Muscle layer of duodenum (tissue), 2 donors: Measurements from ENCODE around the gene RASA3.

Source experiments
- H3K27ac ChIP-seq: one replicate; pipeline ENCODE4 v1.7.0; 2013; ENCODE audit warnings: mild to moderate bottlenecking, low read length
- H3K27me3 ChIP-seq: one replicate; pipeline ENCODE4 v1.7.0; 2013; ENCODE audit warnings: low read depth, mild to moderate bottlenecking, control low read depth, low read length
- H3K36me3 ChIP-seq, 2 donors: one replicate each; pipeline ENCODE4 v1.7.0; 2013; ENCODE audit warnings: low read length in 2 of 2, control low read depth in 1 of 2, mild to moderate bottlenecking in 1 of 2; ENCODE audit not compliant: insufficient read depth in 2 of 2, control insufficient read depth in 1 of 2
- H3K4me1 ChIP-seq, 2 donors: one replicate each; pipeline ENCODE4 v1.7.0; 2013; ENCODE audit warnings: low read length in 2 of 2, mild to moderate bottlenecking in 2 of 2, control low read depth in 1 of 2, moderate library complexity in 1 of 2; ENCODE audit not compliant: insufficient read depth in 2 of 2, control insufficient read depth in 1 of 2
- H3K4me3 ChIP-seq, 2 donors: one replicate each; pipeline ENCODE4 v1.7.0; 2013; ENCODE audit warnings: low read length in 2 of 2, low read depth in 1 of 2, mild to moderate bottlenecking in 1 of 2
- H3K9me3 ChIP-seq, 2 donors: one replicate each; pipeline ENCODE4 v1.7.0; 2013; ENCODE audit warnings: low read length in 2 of 2, control low read depth in 1 of 2, mild to moderate bottlenecking in 1 of 2; ENCODE audit not compliant: control insufficient read depth in 1 of 2
- donor health status: healthy.

RASA3 gene

DNA sequence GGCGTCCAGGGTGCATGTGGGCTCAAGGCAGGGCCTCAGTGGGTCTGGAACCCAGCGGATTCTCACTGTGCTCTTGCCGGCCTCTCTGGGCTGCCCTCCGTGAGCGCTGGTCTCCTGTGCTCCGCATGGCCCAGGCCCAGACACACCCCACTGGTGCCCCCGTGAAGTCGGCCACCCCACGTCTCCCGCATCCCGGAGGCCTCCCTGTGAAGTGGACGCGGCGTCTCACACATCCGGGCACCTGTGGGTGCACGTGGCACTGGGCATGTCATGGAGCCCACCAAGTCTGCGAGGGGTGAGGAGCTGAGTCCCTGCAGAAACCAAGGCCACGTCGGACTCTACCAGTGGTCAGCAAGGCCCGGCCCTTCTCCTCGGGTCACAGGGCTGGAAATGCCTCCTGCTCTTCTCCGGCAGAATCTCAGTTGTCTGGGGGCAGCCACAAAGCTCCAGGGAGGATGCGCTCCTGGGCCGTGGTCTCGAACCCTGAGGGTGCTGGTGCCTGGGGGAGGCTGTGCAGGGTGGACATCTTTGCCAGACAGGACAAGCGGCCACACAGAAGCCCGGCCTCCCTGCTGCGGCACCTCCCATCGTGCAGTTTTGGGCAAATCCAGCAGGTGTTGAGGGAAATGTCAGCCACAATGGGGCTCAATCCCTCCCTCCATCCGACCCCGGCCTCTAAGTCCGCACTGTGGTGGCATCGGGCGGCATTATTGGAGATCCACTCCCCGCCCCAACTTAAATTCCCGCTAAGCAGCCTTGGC, 160.8 kb downstream of the RASA3 start:
- no peaks in the 10 kb centered on the region for H3K4me1 ChIP-seq
- no peaks in the 10 kb centered on the region for H3K27me3 ChIP-seq
- no peaks in the 10 kb centered on the region for H3K9me3 ChIP-seq
- H3K36me3 ChIP-seq, result peaks cover 0 to 16% of the 10 kb centered on the region in 2 donors
- H3K27ac ChIP-seq, result no peak overlapping the region
- no peak overlapping the region for H3K4me3 ChIP-seq

DNA sequence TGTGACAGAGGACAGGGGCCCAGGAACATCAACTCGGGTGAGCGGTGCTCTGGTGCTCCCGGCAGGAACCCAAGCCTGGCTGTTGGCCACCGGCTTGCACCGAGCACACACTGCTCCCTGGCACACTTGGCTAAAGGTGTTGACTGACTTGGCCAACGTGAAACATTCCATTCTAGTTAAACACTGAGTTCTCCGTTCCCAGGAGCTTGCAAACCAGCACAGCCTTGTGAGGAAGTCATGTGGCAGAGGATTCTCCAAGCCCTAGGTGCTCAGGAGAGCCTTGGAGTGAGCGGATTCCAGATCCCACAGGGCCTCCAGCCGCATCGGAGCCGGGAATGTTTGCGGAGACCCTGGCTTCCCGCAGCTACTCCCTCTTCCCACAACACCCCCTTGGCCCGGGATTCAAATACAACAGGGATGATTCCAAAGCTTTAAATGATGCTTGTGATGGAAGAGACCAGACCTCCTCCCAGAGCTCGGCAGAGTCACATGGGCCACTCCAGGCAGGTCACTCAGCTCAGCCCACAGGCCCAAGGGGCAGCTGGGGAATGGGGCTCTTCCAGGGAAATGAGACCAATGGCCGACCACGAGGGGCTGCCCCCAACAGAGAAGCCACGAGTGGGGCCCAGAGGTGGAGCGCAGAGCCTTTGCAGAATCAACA, 161.5 kb downstream of the RASA3 start:
- H3K9me3 ChIP-seq, result no peaks in the 10 kb centered on the region
- no peaks in the 10 kb centered on the region for H3K4me1 ChIP-seq
- H3K27ac ChIP-seq, result peak overlapping the region; percentile 56
- no peak overlapping the region for H3K4me3 ChIP-seq
- no peaks in the 10 kb centered on the region for H3K27me3 ChIP-seq
- peaks cover 0 to 15% of the 10 kb centered on the region in 2 donors for H3K36me3 ChIP-seq

DNA sequence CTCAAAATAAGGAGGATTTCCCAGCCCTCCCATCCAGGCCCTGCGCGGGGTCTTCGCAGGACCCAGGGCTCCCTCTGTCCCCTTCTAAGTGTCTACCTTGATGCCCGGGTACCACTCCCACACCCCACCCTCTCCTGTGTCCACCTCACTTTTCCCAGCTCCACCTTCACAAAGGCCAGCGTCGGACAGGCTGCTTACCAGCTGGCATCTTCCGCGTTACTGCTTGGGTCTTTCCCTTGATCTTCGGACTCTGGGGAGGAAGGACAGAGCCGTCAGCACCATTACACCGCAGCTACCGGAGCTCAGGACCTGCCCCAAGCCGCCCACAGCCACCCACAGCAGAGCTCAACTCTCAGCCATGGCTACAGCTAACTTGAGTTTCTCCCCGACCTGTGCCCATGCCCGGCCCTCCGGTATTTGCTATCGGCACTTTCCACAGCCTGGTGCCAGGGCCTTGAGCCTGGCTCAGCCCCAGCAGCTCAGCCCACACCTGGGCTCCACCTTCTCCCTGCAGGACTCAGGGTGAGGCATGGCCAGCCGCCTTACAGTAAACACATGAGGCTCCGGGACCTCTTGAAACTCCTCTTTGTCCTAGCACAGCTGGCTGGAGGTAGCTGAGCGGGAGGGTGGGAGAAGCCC, 162.3 kb downstream of the RASA3 start:
- H3K4me3 ChIP-seq, result no peak overlapping the region
- peaks cover 0 to 7% of the 10 kb centered on the region in 2 donors for H3K36me3 ChIP-seq
- H3K9me3 ChIP-seq, result no peaks in the 10 kb centered on the region
- no peaks in the 10 kb centered on the region for H3K27me3 ChIP-seq
- peak overlapping the region; percentile 56 for H3K27ac ChIP-seq
- no peaks in the 10 kb centered on the region for H3K4me1 ChIP-seq

DNA sequence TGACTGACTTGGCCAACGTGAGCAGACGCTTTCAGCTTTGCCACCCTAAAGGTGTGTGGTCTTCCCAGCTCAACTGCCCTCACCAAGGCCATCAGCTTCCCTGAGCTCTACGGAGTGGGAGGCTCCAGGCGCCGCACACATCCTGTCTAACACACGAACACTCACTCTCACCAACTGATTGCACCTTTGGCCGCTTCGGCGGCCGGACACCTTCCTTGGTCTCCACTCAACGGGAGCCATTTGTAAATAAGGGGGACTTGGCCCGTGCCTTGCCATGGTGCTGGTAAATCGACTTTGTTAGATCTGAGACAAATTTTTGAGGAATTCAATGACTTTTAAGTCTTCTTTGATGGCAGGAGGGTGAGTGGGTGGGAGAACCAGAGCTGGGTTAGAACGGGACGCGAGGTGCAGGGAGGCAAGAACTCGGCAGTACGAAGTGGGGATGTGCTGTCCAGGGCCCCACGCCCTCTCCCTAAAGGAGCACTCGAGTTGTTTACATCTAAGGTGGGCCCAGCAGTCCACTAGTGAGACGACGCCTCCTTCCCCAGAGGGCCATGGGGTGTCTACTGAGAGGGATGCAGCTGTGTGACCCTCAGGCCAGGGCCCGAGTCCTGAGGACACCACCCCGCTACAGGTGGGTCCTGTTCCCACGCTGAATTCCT, 163.0 kb downstream of the RASA3 start:
- Histone ChIP-seq H3K27ac (no peak overlapping the region), H3K4me1 (no peaks in the 10 kb centered on the region), H3K4me3 (no peak overlapping the region), H3K36me3 (peaks cover 0 to under 1% of the 10 kb centered on the region in 2 donors), H3K27me3 (no peaks in the 10 kb centered on the region), H3K9me3 (no peaks in the 10 kb centered on the region)

- Histone ChIP-seq H3K4me1 (no peaks in the 10 kb centered on the region), H3K4me3 (no peak overlapping the region), H3K36me3 (no peaks in the 10 kb centered on the region), H3K27me3 (no peaks in the 10 kb centered on the region), H3K9me3 (no peaks in the 10 kb centered on the region), H3K27ac (no peak overlapping the region)
Measured at GRCh38 chr13:113968463-113969310, 163.7 kb downstream of the RASA3 start.

DNA sequence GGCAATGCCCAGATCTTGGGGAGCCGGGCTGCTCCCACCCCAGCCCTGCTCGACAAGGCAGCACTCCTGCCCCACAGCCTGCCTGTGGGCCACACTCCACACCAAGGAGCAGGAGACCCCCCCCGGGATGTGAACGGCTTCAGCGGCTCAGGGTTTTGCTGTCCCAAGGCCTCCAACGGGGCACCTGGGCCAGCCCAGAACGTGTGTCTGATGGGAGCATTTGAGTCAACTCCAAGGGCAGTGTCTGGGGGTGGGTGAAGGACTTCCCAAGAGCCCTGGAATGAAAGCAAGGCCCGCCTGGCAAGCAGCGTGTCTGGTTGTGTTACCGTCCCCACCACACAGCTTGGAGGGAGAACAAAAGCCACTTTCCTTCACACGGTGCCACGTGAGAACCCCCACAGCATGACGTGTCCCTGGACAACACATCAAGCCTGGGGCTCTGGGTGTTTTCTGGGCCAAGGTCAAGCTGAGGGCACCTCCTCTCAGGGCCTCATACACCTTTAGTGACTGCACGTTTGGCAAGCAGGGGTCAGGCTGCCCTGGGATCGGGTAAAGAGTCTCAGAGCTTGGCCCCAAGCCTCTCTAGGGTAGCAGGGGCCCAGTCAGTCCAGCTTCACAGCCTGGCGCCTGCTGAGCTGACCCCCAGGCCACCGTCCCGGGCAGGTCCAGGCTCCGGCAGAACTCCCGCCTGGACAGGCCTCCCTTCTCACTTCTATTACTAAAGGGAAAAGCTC, 164.5 kb downstream of the RASA3 start:
- Histone ChIP-seq H3K4me3 (no peak overlapping the region), H3K9me3 (no peaks in the 10 kb centered on the region), H3K4me1 (no peaks in the 10 kb centered on the region), H3K27ac (no peak overlapping the region), H3K36me3 (no peaks in the 10 kb centered on the region), H3K27me3 (no peaks in the 10 kb centered on the region)

DNA sequence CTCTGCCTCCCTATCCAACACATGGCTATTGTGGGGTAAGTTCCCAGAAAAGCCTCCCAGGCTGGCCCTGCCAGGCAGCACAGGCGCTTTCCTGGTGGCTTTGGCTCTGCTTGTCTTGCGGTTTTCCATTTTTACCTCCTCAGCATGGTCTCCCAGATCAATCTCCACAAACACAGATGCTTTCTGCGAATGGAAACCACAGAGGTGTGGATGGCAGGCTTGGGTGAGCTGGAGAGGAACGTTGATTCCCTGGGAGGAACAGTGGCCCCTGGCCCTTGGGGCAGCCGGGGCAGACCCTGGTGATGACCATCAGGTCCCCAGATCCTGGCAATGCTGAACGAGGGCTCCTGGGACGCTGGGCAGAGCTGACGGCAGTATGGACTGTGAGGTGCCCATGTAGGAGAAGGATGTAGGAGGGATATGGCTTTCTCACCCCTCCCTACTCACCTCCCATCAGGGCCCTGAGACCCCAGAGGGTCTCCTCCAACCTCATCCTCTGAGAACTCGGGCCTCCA, 165.2 kb downstream of the RASA3 start:
- no peaks in the 10 kb centered on the region for H3K27me3 ChIP-seq
- no peak overlapping the region for H3K4me3 ChIP-seq
- H3K9me3 ChIP-seq, result no peaks in the 10 kb centered on the region
- H3K27ac ChIP-seq, result no peak overlapping the region
- H3K4me1 ChIP-seq, result no peaks in the 10 kb centered on the region
- H3K36me3 ChIP-seq, result no peaks in the 10 kb centered on the region

DNA sequence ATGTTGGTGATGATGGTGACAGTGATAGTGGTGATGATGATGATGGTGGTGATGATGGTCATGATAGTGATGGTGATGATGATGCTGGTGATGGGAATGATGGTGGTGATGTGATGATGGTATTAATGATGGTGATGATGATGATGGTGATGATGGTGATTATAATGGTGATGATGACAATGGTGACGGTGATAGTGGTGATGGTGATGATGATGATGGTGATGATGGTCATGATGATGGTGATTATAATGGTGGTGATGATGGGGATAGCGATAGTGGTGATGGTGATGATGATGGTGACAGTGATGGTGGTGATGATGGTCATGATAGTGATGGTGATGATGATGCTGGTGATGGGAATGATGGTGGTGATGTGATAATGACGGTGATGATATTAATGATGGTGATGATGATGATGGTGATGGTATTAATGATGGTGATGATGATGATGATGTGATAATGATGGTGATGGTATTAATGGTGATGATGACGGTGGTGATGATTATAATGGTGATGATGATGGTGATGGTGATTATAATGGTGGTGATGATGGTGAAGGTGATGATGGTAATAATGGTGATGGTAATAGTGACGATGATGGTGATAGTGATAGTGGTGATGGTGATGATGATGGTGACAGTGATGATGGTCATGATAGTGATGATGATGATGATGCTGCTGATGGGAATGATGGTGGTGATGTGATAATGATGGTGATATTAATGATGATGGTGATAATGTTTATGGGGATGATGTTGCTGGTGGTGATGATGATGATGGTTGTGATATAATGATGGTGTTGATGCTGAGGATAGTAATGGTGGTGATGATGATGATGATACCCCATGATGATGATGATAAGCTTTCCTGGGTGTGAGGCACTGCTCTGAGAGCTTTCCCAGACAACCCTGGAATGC, 166.2 kb downstream of the RASA3 start:
- Histone ChIP-seq H3K36me3 (no peaks in the 10 kb centered on the region), H3K9me3 (no peaks in the 10 kb centered on the region), H3K4me1 (no peaks in the 10 kb centered on the region), H3K27me3 (no peaks in the 10 kb centered on the region), H3K27ac (no peak overlapping the region), H3K4me3 (no peak overlapping the region)

DNA sequence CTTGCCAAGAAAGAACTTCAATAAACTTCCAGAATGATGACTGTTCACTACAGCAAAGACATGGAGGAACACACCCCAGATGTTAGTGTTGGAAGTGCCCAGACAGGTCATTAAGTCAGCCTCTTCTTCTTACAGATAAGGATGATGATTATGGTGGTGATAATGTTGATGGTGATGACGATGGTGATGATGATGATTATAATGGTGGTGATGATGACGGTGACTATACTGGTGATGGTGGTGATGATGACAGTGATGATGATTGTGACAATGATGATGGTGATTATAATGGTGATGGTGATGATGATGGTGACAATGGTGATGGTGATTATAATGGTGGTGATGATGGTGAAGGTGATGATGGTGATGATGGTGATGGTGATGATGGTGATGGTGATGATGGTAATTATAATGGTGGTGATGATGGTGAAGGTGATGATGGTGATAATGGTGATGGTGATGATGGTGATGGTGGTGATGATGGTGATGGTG, 167.0 kb downstream of the RASA3 start:
- Histone ChIP-seq H3K9me3 (no peaks in the 10 kb centered on the region), H3K4me3 (no peak overlapping the region), H3K36me3 (no peaks in the 10 kb centered on the region), H3K27me3 (no peaks in the 10 kb centered on the region), H3K27ac (no peak overlapping the region), H3K4me1 (no peaks in the 10 kb centered on the region)
